ENCODE measurements around the gene RNF152.

DNA sequence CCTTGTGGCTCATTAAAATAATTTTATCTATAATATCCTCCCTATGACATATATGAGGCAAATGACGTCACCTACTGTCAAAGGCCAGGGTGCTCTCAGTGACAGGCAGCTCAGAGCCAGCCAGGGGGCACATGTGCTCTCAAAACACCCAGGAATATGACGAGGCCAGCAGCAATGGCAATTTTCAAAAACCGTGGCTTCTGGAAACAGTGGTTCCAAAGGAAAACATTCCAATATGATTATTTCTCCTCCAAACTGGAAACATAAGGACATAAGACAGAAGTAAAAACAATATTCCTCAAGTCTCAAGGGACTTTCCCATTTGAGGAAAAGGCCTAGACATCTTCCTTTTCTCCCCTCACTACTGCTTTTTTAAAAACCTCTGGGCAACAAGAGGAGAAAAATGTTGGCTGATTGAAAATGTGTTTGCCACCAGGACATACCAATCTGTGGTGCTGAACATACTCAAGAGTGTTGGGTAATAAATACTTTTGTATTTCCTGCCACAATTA is 40.8 kb downstream of the RNF152 start:
- TF ChIP-seq POLR2A (IDR thresholded peaks at IDR 0.05), result no peak
- TF ChIP-seq, protein P1, sequence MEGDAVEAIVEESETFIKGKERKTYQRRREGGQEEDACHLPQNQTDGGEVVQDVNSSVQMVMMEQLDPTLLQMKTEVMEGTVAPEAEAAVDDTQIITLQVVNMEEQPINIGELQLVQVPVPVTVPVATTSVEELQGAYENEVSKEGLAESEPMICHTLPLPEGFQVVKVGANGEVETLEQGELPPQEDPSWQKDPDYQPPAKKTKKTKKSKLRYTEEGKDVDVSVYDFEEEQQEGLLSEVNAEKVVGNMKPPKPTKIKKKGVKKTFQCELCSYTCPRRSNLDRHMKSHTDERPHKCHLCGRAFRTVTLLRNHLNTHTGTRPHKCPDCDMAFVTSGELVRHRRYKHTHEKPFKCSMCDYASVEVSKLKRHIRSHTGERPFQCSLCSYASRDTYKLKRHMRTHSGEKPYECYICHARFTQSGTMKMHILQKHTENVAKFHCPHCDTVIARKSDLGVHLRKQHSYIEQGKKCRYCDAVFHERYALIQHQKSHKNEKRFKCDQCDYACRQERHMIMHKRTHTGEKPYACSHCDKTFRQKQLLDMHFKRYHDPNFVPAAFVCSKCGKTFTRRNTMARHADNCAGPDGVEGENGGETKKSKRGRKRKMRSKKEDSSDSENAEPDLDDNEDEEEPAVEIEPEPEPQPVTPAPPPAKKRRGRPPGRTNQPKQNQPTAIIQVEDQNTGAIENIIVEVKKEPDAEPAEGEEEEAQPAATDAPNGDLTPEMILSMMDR (IDR thresholded peaks at IDR 0.05), result peak in 1 of 12 donors; percentile 6

Measured in heart left ventricle (tissue), 13 donors.